Smooth muscle cell (in vitro differentiated cells): ENCODE data around the gene CERKL. TPM values are rescaled to one million over a fixed set of nuclear protein-coding genes. Genes with fewer than 3 reads are reported as not detected.

Experiments used
- DNase-seq: peaks from one replicate; lab custom pipeline; 2025; ENCODE audit not compliant: unreplicated experiment; lab: John Stamatoyannopoulos, UW
- H2AFZ ChIP-seq: fragments of 200-600 bp; sonication (generic); 2 replicates; pipeline ENCODE4 v1.6.0; 2016; ENCODE audit warnings: antibody characterized with exemption, low read depth, mild to moderate bottlenecking
- H3F3A ChIP-seq: fragments of 200-600 bp; sonication (generic); 2 replicates; pipeline ENCODE4 v1.6.0; 2017; ENCODE audit warnings: antibody characterized with exemption, low read depth
- H3K27ac ChIP-seq: fragments of 200-600 bp; sonication (generic); 2 replicates; pipeline ENCODE4 v1.5.1; 2016; ENCODE audit warnings: low read depth, mild to moderate bottlenecking
- H3K27me3 ChIP-seq: fragments of 200-600 bp; sonication (generic); 2 replicates; pipeline ENCODE4 v1.6.1; 2016; ENCODE audit warnings: low read depth, mild to moderate bottlenecking
- H3K36me3 ChIP-seq: fragments of 200-600 bp; sonication (generic); 2 replicates; pipeline ENCODE4 v1.5.1; 2016; ENCODE audit warnings: low read depth
- H3K4me1 ChIP-seq: fragments of 200-600 bp; sonication (generic); 2 replicates; pipeline ENCODE4 v1.5.1; 2016; ENCODE audit warnings: low read depth
- H3K4me2 ChIP-seq: fragments of 200-600 bp; sonication (generic); 2 replicates; pipeline ENCODE4 v1.6.0; 2016; ENCODE audit warnings: mild to moderate bottlenecking
- H3K4me3 ChIP-seq: fragments of 200-600 bp; sonication (generic); 2 replicates; pipeline ENCODE4 v1.5.1; 2016; ENCODE audit warnings: mild to moderate bottlenecking
- H3K79me2 ChIP-seq: fragments of 200-600 bp; sonication (generic); 2 replicates; pipeline ENCODE4 v1.6.0; 2016; ENCODE audit warnings: low read depth, mild to moderate bottlenecking
- H3K9ac ChIP-seq: fragments of 200-600 bp; sonication (generic); 2 replicates; pipeline ENCODE4 v1.6.0; 2016; ENCODE audit warnings: low read depth
- H3K9me3 ChIP-seq: fragments of 200-600 bp; sonication (generic); replicated peaks from 2 replicates; pipeline ENCODE4 v1.5.1; 2016; ENCODE audit warnings: low read depth
- H4K20me1 ChIP-seq: fragments of 200-600 bp; sonication (generic); 2 replicates; pipeline ENCODE4 v1.6.0; 2016; ENCODE audit warnings: low read depth
- CTCF ChIP-seq: fragments of 200-600 bp; sonication (generic); IDR thresholded peaks from 2 replicates; pipeline ENCODE4 v1.5.1; 2017; ENCODE audit warnings: borderline replicate concordance, mild to moderate bottlenecking, antibody characterized with exemption; ENCODE audit not compliant: insufficient read depth, poor library complexity, severe bottlenecking
- WGBS: methylation state at CpG from one replicate; pipeline ENCODE4 v1.1.7; 2016; ENCODE audit warnings: low lambda C conversion rate; 5-methylcytosine and 5-hydroxymethylcytosine counted together
- polyA plus RNA-seq: library from polyadenylated mRNA; unstranded; fragments of >200 nt; fragmentation: Nextera tagmentation; extraction: Ambion mirVana; gene quantifications from 2 replicates; pipeline ENCODE4 v1.2.1, GENCODE V29; 2016
- total RNA-seq: library from RNA; depleted of rRNA; stranded (reverse); fragments of >200 nt; gene quantifications from 2 replicates; pipeline ENCODE4 v1.2.3, GENCODE V29; 2014

The CERKL gene
- total and polyA plus RNA-seq, 2 experiments from 2014 or later, result 1.4 TPM; not detected in 1

- H4K20me1 ChIP-seq, result no peaks in the 10 kb centered on the region
- WGBS, result 75% methylated on average over 7 of the region's 7 CpGs
- H3K79me2 ChIP-seq, result no peaks in the 10 kb centered on the region
- no peaks in the 10 kb centered on the region for H3K36me3 ChIP-seq
- no peaks in the 10 kb centered on the region for H3F3A ChIP-seq
- H3K27ac ChIP-seq, result no peak overlapping the region
- H3K9me3 ChIP-seq, result no peaks in the 10 kb centered on the region
- H3K4me2 ChIP-seq, result no peak overlapping the region
- no peaks in the 10 kb centered on the region for H3K27me3 ChIP-seq
- H3K4me1 ChIP-seq, result no peaks in the 10 kb centered on the region
- no peak for TF ChIP-seq CTCF
- DNase-seq, result no peak
- no peak overlapping the region for H3K9ac ChIP-seq
- H3K4me3 ChIP-seq, result no peak overlapping the region
- H2AFZ ChIP-seq, result no peak overlapping the region
Measured at GRCh38 chr2:181614874-181615638, 41.8 kb downstream of the CERKL start.

GRCh38 chr2:181613241-181613640 lies 43.7 kb downstream of the CERKL start:
- H3K27me3 ChIP-seq, result no peaks in the 10 kb centered on the region
- H3K4me3 ChIP-seq, result no peak overlapping the region
- H3F3A ChIP-seq, result no peaks in the 10 kb centered on the region
- no peak overlapping the region for H3K4me2 ChIP-seq
- 60% methylated on average over 2 of the region's 2 CpGs for WGBS
- TF ChIP-seq CTCF, result no peak
- H3K9me3 ChIP-seq, result no peaks in the 10 kb centered on the region
- no peak overlapping the region for H3K27ac ChIP-seq
- no peak for DNase-seq
- H3K9ac ChIP-seq, result no peak overlapping the region
- no peaks in the 10 kb centered on the region for H3K79me2 ChIP-seq
- no peaks in the 10 kb centered on the region for H3K4me1 ChIP-seq
- no peaks in the 10 kb centered on the region for H3K36me3 ChIP-seq
- no peak overlapping the region for H2AFZ ChIP-seq
- no peaks in the 10 kb centered on the region for H4K20me1 ChIP-seq

GRCh38 chr2:181607629-181608590 lies 49.0 kb downstream of the CERKL start:
- H3F3A ChIP-seq, result no peaks in the 10 kb centered on the region
- no peak overlapping the region for H3K4me3 ChIP-seq
- H4K20me1 ChIP-seq, result no peaks in the 10 kb centered on the region
- H3K4me2 ChIP-seq, result no peak overlapping the region
- H3K4me1 ChIP-seq, result no peaks in the 10 kb centered on the region
- no peaks in the 10 kb centered on the region for H3K9me3 ChIP-seq
- peaks cover 2% of the 10 kb centered on the region for H3K27me3 ChIP-seq
- WGBS, result 89% methylated on average over 4 of the region's 4 CpGs
- TF ChIP-seq CTCF, result no peak
- H3K27ac ChIP-seq, result no peak overlapping the region
- H3K36me3 ChIP-seq, result no peaks in the 10 kb centered on the region
- no peak for DNase-seq
- no peaks in the 10 kb centered on the region for H3K79me2 ChIP-seq
- H2AFZ ChIP-seq, result no peak overlapping the region
- no peak overlapping the region for H3K9ac ChIP-seq
